Limb (tissue), 2 donors: ENCODE data around the gene TMEM33.
A peak's percentile ranks its signal among the peaks of the same experiment; 100 is the strongest.

Source experiments
- DNase-seq, 2 donors: peaks; one replicate each; pipeline ENCODE4 v3.0.0-alpha.2; 2016; ENCODE audit errors: extremely low spot score in 2 of 2

Gene TMEM33

GRCh38 chr4:41939016-41939626 is 3.9 kb downstream of the TMEM33 start:
- no peak for DNase-seq

GRCh38 chr4:41940834-41941233 is 5.6 kb downstream of the TMEM33 start:
- DNase-seq, result no peak

- DNase-seq, result no peak
Observed at GRCh38 chr4:41943506-41943905, 8.3 kb downstream of the TMEM33 start.

DNA sequence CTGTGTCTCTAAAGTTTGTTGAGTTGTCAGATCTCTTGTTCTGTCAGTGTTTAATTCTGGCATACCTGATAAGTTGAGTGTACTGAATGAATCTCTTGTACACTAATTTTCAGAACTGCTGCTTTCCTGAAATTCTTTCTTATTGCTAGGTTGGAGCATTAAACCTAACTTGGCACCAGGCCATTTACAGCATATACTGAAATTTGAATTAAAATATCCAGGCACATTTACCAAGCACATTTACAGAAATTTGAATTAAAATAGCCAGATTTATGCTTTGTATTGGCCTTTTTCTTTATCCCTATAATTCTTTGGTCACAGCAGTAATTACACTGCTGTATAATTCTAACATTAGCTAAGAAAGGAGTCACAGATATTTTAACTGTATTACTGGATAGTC is 8.9 kb downstream of the TMEM33 start:
- DNase-seq, result no peak

- no peak for DNase-seq
Observed at GRCh38 chr4:41949531-41949930, 14.3 kb downstream of the TMEM33 start.

- DNase-seq, result no peak
Observed at GRCh38 chr4:41957634-41958033, 22.4 kb downstream of the TMEM33 start.

DNA sequence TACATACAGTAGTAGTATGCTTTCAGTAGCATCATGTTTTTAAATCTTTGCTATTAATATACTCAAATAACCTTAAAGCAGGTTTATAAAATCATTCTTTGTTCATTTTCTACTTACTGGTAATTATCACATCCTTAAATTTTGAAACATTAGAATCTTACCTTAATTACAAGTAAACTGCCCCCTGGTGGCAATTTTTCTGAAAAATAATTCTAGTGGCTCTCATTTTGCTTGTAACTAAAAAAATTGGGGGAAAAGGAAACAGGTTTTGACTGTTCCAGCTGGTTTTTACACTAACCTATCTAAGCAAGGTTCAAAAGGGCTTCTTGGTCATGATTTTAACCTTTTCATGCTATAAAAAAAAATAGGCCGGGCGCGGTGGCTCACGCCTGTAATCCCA is 27.9 kb downstream of the TMEM33 start:
- DNase-seq, result no peak

DNA sequence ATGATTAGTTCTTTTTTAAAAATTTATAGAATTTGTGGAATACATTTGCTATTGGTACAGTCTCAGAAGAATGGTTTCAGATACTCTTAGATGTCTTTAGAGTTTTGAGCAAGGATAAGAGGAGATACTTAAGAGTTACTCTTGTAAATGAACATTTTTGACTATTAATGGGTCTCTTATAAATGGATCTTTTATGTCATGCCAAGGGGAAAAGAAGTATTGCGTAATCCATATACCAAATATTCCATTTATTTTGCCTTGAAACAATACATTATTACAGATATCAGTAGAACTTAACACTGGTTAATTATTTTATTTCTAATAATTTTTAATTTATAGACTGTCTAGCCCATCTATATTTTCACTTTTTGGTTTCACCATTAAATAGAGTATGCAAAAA is 29.2 kb downstream of the TMEM33 start:
- no peak for DNase-seq

DNA sequence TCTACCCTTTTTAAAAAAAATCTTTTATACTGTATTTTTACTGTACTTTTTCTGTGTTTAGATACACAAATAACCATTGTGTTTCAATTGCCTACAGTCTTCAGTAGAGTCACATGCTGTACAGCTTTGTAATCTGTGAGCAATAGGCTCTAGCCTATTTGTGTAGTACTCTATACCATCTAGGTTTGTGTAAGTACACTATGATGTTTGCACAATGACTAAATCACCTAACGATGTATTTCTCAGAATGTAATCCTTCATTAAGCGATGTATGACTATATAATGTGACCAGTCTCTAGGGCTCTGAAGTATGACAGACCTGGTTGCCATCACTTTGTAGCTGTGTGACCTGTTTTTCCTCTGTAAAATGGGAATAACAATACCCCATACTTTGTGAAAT is 32.2 kb downstream of the TMEM33 start:
- DNase-seq, result no peak

- no peak for DNase-seq
Observed at GRCh38 chr4:41969671-41970070, 34.4 kb downstream of the TMEM33 start.

DNA sequence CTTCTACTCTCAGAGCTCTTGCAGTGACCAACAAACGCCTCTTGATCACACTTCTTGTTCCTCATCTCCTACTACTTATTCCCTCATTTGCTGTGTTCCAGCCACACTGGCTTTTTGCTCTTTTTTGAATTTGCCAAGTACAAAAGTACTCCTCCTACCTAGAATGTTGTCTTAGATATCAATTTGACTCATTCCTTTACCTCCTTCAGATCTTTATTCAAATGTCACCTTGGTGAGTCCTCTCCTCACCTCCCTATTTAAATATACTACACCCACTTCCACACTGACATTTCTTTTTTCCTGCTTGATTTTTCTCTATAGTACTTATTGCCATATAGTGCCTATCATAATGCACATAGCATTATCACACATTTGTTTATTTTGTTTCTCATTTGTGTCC is 40.1 kb downstream of the TMEM33 start:
- DNase-seq, result no peak

DNA sequence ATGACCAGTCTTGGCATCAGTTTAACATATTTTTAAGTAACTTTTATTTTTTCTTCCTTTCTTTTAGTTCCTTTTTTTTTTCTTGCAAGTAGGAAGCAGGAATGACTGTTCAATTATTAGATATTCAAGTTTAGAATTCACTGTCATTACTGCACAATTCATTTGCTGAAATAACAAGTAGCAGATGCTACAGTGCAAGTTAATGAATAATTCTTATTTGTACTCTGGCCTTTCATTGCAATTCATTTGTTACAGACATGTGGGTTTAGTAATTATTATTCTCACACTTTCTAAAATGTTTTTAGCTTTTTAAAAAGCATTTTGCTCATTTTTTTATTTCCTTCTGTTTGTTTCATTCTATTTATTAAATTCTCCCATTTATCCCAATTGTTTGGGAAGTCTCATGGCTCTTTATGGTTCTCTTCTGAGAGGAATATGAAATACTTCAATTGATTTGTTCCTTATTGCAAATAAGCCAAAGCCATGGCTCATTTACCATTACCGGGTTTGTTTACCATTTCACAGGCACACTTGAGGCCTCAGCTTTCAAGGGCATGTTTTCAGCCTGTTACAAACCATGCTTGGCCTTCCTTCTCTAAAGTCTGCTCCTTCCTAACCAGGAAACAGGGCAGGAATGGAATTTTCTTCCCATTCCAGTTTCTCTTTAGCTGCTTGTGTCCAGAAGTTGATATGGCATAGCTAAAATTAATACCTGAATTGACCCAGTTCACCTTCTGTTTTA is 41.7 kb downstream of the TMEM33 start:
- no peak for DNase-seq

DNA sequence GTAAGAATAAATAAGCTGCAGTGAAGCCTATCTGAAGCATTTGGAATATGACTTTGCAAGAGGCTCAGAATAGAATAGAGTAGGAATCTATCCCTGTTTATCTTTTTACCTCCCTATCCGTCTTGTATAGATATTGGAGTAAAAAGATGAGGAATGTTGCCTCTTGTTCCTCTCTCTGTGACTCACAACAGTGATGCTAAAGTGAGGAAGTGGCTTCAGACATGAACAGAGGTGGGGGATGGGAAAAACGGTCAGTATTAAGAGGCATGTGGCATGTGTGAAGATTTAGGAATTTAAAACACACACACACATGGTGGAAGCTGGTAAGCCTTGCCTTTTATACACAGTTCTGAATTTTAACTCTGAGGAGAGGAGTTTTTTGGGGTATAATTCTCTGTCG is 42.5 kb downstream of the TMEM33 start:
- no peak for DNase-seq

- no peak for DNase-seq
Observed at GRCh38 chr4:41981456-41981855, 46.2 kb downstream of the TMEM33 start, which contains the start of gene DCAF4L1. TSS of gene DCAF4L1 (plus strand) at chr4:41981756. CDS start at chr4:41981793, 37 bp downstream.

DNA sequence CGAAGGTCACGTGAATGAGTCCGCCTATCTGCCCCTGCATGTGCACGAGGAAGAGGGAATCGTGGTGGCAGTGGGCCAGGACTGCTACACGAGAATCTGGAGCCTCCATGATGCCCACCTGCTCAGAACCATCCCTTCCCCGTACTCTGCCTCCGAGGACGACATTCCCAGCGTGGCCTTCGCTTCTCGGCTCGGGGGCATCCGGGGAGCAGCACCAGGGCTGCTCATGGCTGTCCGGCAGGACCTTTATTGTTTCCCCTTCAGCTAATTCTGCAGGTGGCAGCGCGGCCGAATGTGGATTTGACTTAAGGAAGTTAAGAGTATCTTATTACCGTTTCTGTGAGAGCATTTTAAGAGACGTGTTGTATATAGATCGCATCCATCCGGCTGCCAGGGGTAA is 47.5 kb downstream of the TMEM33 start:
- DNase-seq, result no peak

- DNase-seq, result no peak
Observed at GRCh38 chr4:41985151-41985550, 49.9 kb downstream of the TMEM33 start.

GRCh38 chr4:41989994-41990364 is 54.8 kb downstream of the TMEM33 start:
- no peak for DNase-seq

- peak; percentile 95 to 98 for DNase-seq
Observed at GRCh38 chr4:41990365-41991111, 55.3 kb downstream of the TMEM33 start, which contains the start of gene SLC30A9. TSS of gene SLC30A9 (plus strand) at chr4:41990530. CDS start at chr4:41990652, 122 bp downstream.

DNA sequence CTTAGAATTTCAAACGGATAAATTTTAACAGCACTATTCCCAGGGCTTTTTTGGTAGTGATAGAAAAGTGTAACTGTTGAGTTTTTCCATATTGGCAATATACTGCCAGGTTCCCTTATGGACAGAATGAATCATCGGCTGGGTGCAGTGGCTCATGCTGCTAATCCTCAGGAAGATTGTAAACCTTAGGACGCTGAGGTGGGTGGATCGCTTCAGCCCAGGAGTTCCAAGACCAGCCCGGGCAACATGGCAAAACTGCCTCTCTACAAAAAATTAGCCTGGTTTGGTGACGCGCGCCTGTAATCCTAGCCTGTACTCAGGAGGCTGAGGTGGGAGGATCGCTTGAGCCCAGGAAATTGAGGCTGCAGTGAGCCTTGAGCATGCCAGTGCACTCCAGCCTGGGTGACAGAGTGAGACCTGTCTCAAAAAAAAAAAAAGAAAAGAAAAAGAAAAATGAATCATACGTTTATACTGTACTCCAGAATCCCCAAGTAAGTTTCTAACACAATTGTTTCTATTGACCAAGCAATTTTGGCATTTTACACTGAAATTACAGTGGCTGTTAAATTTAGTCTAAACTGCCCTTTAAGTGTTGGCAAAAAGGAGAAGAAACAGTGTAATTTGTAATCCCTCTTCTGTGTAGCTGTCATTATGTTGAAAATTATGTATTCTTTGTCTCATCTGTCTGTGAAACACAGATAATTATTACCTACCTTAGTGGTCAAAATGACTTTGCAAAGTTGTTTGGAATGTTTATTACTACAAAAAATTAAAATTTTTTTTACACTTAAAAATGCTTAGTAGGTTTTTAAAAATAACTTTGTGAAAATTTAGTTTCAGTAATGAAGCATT is 56.9 kb downstream of the TMEM33 start:
- DNase-seq, result no peak

DNA sequence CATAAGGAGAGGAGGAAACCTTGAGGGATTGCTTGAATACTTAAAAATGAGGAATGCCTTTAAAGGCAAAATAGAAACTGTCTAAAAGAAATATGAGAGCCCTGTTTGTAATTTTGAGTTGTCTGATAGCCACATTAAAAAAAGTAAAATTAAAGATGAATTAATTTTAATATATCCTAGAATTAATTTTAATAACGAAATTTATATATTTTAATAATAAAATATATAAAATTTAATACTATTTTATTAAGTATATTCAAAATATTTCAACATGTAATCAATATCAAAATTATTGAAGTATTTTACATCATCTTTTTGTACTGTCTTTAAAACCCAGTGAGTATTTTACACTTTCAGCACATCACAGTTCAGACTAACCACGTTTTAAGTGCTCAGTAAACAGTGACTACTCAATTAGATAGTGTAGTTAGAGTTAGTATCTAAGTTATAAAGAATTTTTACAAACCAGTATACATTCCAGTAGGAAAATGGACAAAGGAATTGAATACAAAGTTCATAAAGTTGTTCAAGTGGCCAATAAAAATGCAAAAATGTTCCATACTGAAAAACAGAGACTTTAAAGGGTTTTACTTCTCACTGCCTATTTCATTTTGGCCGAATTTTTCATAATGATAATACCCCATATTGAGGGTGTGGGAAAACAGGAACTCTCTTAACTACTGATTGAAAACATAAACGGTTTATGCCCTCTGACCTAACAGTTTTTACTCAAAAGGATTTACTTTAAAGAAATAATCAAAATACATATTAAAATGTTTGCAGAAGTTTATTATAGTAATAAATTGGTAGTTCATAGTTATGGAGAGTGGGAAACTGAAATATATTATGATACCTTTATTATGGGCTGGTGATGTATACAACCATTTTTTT is 58.0 kb downstream of the TMEM33 start:
- no peak for DNase-seq
